NCI-H1048 (cell line): Measurements from ENCODE around the gene ITGB1BP1.
"Not testable (repeated sequence)": the region's sequence is repeated elsewhere in the genome, so short reads cannot be mapped to it uniquely, and the experiment has no call there.

ENCODE experiments used
- DNase-seq: peaks from one replicate; lab custom pipeline; 2025; lab: John Stamatoyannopoulos, UW

The ITGB1BP1 gene

DNA sequence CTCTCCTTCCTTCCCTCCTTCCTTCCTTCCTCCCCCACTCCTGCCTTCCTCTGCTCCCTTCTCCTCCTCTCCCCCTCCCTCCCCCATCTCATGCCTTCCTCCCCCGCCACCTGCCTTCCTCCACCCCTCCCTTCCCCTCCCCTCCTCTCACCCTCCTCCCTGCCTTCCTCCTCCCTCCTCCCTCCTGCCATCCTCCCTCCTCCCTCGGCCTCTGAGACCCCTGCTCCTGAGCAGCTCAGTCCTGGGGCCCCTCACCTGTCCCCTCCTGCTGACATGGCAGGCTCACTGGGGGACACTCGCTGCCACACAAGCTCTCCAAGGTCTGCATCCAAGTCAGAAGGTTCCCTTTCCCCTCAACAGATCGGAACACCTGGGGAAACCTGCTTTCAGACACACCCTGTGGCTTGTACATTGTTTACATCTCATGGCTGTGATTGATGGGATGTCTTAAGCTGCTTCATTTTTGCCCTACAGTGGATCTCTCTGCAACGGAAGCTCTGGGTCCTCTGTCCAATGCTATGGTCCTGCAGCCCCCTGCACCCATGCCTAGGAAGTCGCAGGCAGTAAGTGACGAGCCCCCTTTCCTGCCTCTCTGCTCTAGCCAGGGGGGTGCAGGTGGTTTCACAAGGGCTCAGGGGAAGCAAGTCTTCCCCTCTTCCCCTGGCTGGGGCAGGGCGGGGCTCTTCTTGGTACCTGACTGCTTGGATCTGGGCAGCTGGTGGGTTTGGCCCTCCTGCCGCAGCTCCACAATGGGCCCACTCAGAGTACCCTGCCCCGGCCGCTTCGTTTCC lies 22.9 kb downstream of the ITGB1BP1 start:
- DNase-seq = no peak

GRCh38 chr2:9398881-9399780 lies 24.2 kb downstream of the ITGB1BP1 start:
- no peak for DNase-seq

DNA sequence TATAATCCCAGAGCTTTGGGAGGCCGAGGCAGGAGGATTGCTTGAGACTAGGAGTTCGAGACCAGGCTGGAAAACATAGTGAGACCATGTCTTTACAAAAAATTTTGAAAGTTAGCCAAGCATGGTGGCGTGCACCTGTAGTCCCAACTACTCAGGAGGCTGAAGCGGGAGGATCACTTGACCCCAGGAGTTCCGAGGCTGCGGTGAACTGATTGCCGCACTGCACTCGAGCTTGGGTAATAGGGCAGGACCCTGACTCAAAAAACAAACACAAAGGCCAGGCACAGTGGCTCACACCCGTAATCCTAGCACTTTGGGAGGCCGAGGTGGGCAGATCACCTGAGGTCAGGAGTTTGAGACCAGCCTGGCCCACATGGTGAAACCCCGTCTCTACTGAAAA lies 25.1 kb downstream of the ITGB1BP1 start:
- not testable (repeated sequence) for DNase-seq

DNA sequence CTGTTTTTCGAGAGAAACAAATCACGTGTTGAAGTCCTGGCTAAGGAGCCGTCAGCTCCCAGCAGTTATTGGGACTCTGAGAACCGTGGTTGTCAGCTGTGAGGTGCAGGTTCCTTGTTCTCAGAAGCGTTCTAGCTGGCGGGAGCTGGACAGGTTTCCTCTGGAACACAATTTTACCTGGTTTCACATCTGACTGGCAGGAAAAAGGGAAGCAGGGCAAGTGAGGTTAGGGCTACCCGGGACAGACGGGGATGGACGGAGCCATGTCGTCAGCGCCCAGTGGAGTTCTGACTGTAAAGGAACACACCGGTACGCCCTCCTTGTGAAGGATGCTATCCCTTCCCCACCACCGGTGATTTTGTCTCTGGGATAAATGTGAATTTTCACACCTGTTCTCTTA lies 26.1 kb downstream of the ITGB1BP1 start:
- DNase-seq = no peak

GRCh38 chr2:9394816-9395215 lies 28.5 kb downstream of the ITGB1BP1 start:
- DNase-seq = no peak

GRCh38 chr2:9392898-9393765 lies 30.2 kb downstream of the ITGB1BP1 start:
- no peak for DNase-seq

DNA sequence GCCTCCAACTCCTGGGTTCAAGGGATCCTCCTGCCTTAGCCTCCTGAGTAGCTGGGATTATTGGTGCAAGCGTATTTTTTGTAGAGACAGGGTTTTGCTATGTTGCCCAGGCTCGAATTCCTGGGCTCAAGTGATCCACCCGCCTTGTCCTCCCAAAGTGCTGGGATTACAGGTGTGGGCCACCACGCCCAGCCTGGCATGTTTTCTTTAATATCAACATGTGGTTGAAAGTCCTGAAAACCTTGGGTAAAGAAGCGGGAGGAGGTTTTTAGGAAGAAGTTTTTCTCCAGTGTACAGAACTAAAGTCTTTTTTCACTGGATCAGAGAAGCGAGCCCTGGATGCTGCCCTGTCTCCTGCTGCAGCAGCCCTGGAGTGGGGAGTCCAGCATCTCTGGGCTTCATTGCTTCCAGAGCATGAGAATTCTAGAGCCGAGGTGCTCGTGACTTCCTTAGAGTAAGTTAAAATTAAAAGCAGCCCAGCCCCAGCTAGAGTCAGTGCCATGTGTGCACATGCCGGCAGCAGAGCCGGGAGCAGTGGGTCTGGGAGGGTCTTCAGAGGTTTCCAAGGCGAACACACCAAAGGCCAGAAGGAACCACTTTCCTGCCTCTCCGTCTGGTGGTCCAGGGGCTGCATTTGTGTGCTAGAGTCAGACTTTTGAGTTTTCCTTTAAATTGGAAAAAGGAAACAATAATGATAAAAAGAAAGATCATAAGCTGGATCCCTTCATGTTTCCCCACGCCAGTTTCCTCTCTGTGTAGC lies 31.2 kb downstream of the ITGB1BP1 start:
- no peak for DNase-seq

DNA sequence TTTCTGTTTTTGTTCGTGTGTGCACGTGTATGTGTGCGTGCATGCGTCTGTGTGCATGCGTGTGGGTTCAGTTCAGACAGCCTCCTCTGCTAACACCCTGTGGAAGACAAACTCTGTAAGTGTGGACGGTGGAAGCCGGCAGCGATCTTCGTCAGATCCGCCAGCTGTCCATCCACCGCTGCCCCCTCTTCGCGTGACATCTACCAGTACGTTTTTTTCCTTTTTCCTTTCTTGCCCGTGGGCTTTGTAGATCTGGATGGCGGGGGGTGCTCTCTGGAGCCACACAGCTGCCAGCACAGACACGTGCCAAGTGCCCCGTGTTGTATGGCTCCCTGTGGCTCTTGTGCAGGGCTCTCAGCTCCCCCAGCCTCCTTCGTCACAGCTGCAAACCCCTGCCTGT lies 32.3 kb downstream of the ITGB1BP1 start:
- no peak for DNase-seq

GRCh38 chr2:9390151-9390850 lies 33.0 kb downstream of the ITGB1BP1 start:
- DNase-seq = no peak

DNA sequence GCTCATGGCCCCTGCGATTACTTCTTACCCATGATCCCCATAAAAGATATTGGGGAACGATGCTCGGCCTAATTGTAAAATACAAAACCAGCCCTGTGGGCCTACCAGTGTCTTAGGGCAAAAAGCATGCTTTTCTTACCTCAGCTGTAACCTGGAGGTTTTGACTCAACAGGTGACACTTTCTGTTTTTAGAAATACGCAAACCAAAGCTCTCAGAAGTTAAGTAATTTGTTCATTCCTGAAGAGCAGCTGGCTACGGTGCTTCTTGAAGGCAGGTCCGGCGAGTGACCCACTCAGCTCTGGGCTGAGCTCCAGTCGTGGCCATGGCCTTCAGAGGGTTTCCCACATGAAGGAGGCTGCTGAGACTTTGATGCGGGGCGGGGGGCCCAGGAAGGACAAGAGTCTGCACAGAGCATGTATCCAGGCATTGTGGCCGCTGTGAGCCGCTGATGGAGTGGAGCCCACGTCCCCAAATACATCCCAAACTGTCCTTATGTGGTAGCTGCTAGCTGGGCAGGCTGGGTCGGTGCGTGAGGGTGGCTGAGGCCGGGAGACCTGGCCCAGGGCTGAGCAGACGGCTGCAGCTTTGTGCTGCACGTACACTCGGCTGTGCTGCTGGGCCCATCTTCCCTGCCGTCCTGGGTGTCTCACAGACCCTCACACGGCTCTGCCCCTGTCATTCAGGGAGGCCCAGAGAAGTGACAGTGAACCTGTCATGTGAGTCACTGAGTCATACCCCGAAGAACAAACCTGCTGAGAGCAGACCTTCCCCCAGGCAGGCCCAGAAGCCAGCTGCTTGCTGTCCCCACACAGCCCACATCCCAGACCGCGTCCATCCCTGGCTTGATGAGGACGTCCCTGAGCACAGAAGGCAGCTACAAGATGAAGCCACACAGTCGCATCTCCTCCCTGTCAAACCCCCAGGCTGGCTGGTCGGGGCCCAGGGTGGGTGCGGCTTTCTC lies 34.1 kb downstream of the ITGB1BP1 start:
- no peak for DNase-seq

- DNase-seq = no peak
Observed at GRCh38 chr2:9388199-9388681, 35.1 kb downstream of the ITGB1BP1 start.

GRCh38 chr2:9385841-9386240 lies 37.5 kb downstream of the ITGB1BP1 start:
- DNase-seq = no peak

DNA sequence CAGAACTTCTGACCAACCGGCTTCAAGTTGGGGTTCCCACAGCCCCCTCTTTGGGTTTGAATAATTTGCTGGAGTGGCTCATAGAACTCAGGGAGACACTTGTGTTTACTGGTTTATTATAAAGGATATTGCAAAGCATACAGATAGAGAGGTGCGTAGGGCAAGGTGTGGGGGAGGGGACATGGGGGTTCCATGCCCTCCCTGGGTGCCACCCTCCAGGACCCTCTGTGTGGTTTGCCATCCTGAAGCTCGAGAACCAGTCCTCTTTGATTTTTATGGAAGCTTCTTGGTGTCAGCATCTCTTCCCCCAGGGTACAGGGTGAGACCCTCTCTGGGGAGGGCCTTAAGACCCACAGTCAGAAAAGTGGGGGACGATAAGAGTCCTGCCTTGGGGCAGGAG lies 38.8 kb downstream of the ITGB1BP1 start:
- DNase-seq = no peak

GRCh38 chr2:9382604-9383235 lies 40.6 kb downstream of the ITGB1BP1 start:
- no peak for DNase-seq

- DNase-seq = no peak
Observed at GRCh38 chr2:9380702-9381628, 42.4 kb downstream of the ITGB1BP1 start.

DNA sequence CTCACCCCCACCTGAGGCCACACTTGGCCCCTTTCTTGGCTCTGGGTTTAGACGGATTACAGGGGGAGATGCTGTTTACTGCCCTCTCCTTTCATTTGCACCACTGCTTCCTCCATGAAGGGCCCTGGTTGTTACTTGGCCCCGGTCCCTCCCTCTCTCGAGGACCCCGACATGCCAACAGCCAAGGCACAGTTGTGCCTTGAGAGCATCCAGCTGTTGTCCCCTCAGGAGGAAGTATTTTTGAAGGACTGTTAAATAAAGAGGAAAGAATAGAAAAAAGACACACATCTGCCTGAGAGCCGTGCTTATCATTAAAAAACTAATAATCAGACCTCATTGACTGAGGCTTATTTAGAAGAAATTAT lies 44.0 kb downstream of the ITGB1BP1 start:
- DNase-seq = no peak

- DNase-seq = no peak
Observed at GRCh38 chr2:9378433-9379390, 44.6 kb downstream of the ITGB1BP1 start.
